GM23248 (cell line): ENCODE measurements around the gene WHRN.

Experiments
- EZH2 ChIP-seq: fragments of 200-600 bp; sonication (generic); IDR thresholded peaks from 2 replicates; pipeline ENCODE4 v1.6.1; 2018; ENCODE audit warnings: antibody characterized with exemption, mild to moderate bottlenecking; ENCODE audit not compliant: insufficient read depth, poor library complexity, severe bottlenecking
- EZH2phosphoT487 ChIP-seq: fragments of 200-600 bp; sonication (generic); IDR thresholded peaks from 2 replicates; pipeline ENCODE4 v1.6.1; 2018; ENCODE audit warnings: antibody characterized with exemption, moderate library complexity, mild to moderate bottlenecking, low read depth; ENCODE audit not compliant: insufficient read depth

- TF ChIP-seq EZH2 = no peak
- TF ChIP-seq EZH2phosphoT487 = no peak
Observed at GRCh38 chr9:114369216-114370130, 135.8 kb downstream of the WHRN start.
